IPS-NIHi7 (cell line): ENCODE data around the gene ZBTB46.

ENCODE experiments used
- DNase-seq: peaks from one replicate; pipeline ENCODE4 v3.0.0; 2012; ENCODE audit warnings: mixed read lengths; ENCODE audit errors: extremely low spot score

Gene ZBTB46

GRCh38 chr20:63695424-63696305 is 135.4 kb downstream of the ZBTB46 start:
- no peak for DNase-seq

GRCh38 chr20:63694584-63695423 is 136.3 kb downstream of the ZBTB46 start:
- no peak for DNase-seq

GRCh38 chr20:63693733-63694583 is 137.1 kb downstream of the ZBTB46 start:
- no peak for DNase-seq
